Stimulated activated naive CD8-positive, alpha-beta T cell treated with anti-CD3 and anti-CD28 coated beads, Interleukin-15, Interleukin-2, amounts not matched to agents 100 ng/mL and 50 ng/mL, for 24 hours (primary cell): ENCODE data around the gene RNF157.
A peak's percentile ranks its signal among the peaks of the same experiment; 100 is the strongest.

Experiments
- H3K27ac Mint-ChIP-seq: one replicate; pipeline ENCODE4 v1.8.0; 2021; ENCODE audit warnings: mild to moderate bottlenecking, mixed read lengths
- H3K27me3 Mint-ChIP-seq: one replicate; pipeline ENCODE4 v1.8.0; 2021; ENCODE audit warnings: mixed read lengths
- H3K36me3 Mint-ChIP-seq: one replicate; pipeline ENCODE4 v1.8.0; 2021; ENCODE audit warnings: low read depth, mixed read lengths
- H3K4me1 Mint-ChIP-seq: one replicate; pipeline ENCODE4 v1.8.0; 2021; ENCODE audit warnings: low read depth, mixed read lengths
- H3K4me3 Mint-ChIP-seq: one replicate; pipeline ENCODE4 v1.8.0; 2021; ENCODE audit warnings: mild to moderate bottlenecking, mixed read lengths
- H3K9me3 Mint-ChIP-seq: one replicate; pipeline ENCODE4 v1.8.0; 2021; ENCODE audit warnings: mixed read lengths

Gene RNF157

GRCh38 chr17:76122431-76123190 lies 117.7 kb downstream of the RNF157 start:
- Mint-ChIP-seq H3K36me3 (no peaks in the 10 kb centered on the region), H3K27ac (peak overlapping the region; percentile 68), H3K27me3 (no peaks in the 10 kb centered on the region), H3K9me3 (no peaks in the 10 kb centered on the region), H3K4me1 (peaks cover 20% of the 10 kb centered on the region), H3K4me3 (no peak overlapping the region)

- H3K9me3 Mint-ChIP-seq, result no peaks in the 10 kb centered on the region
- peaks cover 16% of the 10 kb centered on the region for H3K4me1 Mint-ChIP-seq
- H3K27me3 Mint-ChIP-seq, result no peaks in the 10 kb centered on the region
- no peak overlapping the region for H3K4me3 Mint-ChIP-seq
- H3K27ac Mint-ChIP-seq, result peak overlapping the region; percentile 66
- H3K36me3 Mint-ChIP-seq, result no peaks in the 10 kb centered on the region
These were observed 118.3 kb downstream of the RNF157 start for GRCh38 chr17:76121932-76122430.

- H3K27me3 Mint-ChIP-seq, result no peaks in the 10 kb centered on the region
- no peaks in the 10 kb centered on the region for H3K9me3 Mint-ChIP-seq
- H3K4me3 Mint-ChIP-seq, result no peak overlapping the region
- H3K36me3 Mint-ChIP-seq, result no peaks in the 10 kb centered on the region
- H3K4me1 Mint-ChIP-seq, result peaks cover 10% of the 10 kb centered on the region
- H3K27ac Mint-ChIP-seq, result no peak overlapping the region
These were observed 119.7 kb downstream of the RNF157 start for GRCh38 chr17:76120658-76121008.

- Mint-ChIP-seq H3K27ac (no peak overlapping the region), H3K36me3 (no peaks in the 10 kb centered on the region), H3K4me3 (no peak overlapping the region), H3K9me3 (no peaks in the 10 kb centered on the region), H3K4me1 (peaks cover 10% of the 10 kb centered on the region), H3K27me3 (no peaks in the 10 kb centered on the region)
These were observed 120.6 kb downstream of the RNF157 start for GRCh38 chr17:76119409-76120371.

GRCh38 chr17:76115138-76115754 lies 125.0 kb downstream of the RNF157 start:
- Mint-ChIP-seq H3K36me3 (no peaks in the 10 kb centered on the region), H3K4me3 (no peak overlapping the region), H3K27ac (no peak overlapping the region), H3K27me3 (no peaks in the 10 kb centered on the region), H3K9me3 (no peaks in the 10 kb centered on the region), H3K4me1 (no peaks in the 10 kb centered on the region)

GRCh38 chr17:76111956-76112355 lies 128.3 kb downstream of the RNF157 start:
- Mint-ChIP-seq H3K4me3 (no peak overlapping the region), H3K36me3 (no peaks in the 10 kb centered on the region), H3K9me3 (no peaks in the 10 kb centered on the region), H3K27me3 (no peaks in the 10 kb centered on the region), H3K4me1 (no peaks in the 10 kb centered on the region), H3K27ac (no peak overlapping the region)

- Mint-ChIP-seq H3K9me3 (no peaks in the 10 kb centered on the region), H3K27me3 (no peaks in the 10 kb centered on the region), H3K4me3 (no peak overlapping the region), H3K36me3 (no peaks in the 10 kb centered on the region), H3K4me1 (peaks cover 18% of the 10 kb centered on the region), H3K27ac (no peak overlapping the region)
These were observed 132.8 kb downstream of the RNF157 start for GRCh38 chr17:76107509-76107908.

GRCh38 chr17:76106703-76107102 lies 133.6 kb downstream of the RNF157 start:
- Mint-ChIP-seq H3K4me3 (no peak overlapping the region), H3K27me3 (no peaks in the 10 kb centered on the region), H3K9me3 (no peaks in the 10 kb centered on the region), H3K4me1 (peaks cover 23% of the 10 kb centered on the region), H3K27ac (no peak overlapping the region), H3K36me3 (peaks cover 1% of the 10 kb centered on the region)

- H3K9me3 Mint-ChIP-seq, result no peaks in the 10 kb centered on the region
- H3K4me1 Mint-ChIP-seq, result peaks cover 33% of the 10 kb centered on the region
- no peaks in the 10 kb centered on the region for H3K27me3 Mint-ChIP-seq
- peak overlapping the region; percentile 95 for H3K27ac Mint-ChIP-seq
- H3K36me3 Mint-ChIP-seq, result peaks cover 12% of the 10 kb centered on the region
- H3K4me3 Mint-ChIP-seq, result peak overlapping the region; percentile 97
These were observed 135.4 kb downstream of the RNF157 start for GRCh38 chr17:76104896-76105231.

- Mint-ChIP-seq H3K27ac (peak overlapping the region; percentile 95), H3K36me3 (peaks cover 17% of the 10 kb centered on the region), H3K27me3 (no peaks in the 10 kb centered on the region), H3K4me3 (peak overlapping the region; percentile 97), H3K9me3 (no peaks in the 10 kb centered on the region), H3K4me1 (peaks cover 34% of the 10 kb centered on the region)
These were observed 136.0 kb downstream of the RNF157 start for GRCh38 chr17:76104140-76104895.

- Mint-ChIP-seq H3K9me3 (no peaks in the 10 kb centered on the region), H3K27ac (peak within 1 kb of the TSS; percentile 95), H3K36me3 (peaks cover 23% of the 10 kb centered on the region), H3K27me3 (no peaks in the 10 kb centered on the region), H3K4me3 (peak within 1 kb of the TSS; percentile 97), H3K4me1 (peaks cover 34% of the 10 kb centered on the region)
These were observed 136.8 kb downstream of the RNF157 start, which contains the start of gene EXOC7 for GRCh38 chr17:76103274-76104139. Gene EXOC7 (minus strand): TSS chr17:76103787. CDS start chr17:76103692, 95 bp downstream.

- Mint-ChIP-seq H3K36me3 (peaks cover 25% of the 10 kb centered on the region), H3K4me1 (peaks cover 34% of the 10 kb centered on the region), H3K4me3 (peak overlapping the region; percentile 97), H3K27ac (peak overlapping the region; percentile 95), H3K9me3 (no peaks in the 10 kb centered on the region), H3K27me3 (no peaks in the 10 kb centered on the region)
These were observed 137.4 kb downstream of the RNF157 start for GRCh38 chr17:76102944-76103273.

- H3K4me3 Mint-ChIP-seq, result no peak overlapping the region
- no peak overlapping the region for H3K27ac Mint-ChIP-seq
- peaks cover 49% of the 10 kb centered on the region for H3K36me3 Mint-ChIP-seq
- H3K4me1 Mint-ChIP-seq, result peaks cover 23% of the 10 kb centered on the region
- no peaks in the 10 kb centered on the region for H3K27me3 Mint-ChIP-seq
- H3K9me3 Mint-ChIP-seq, result no peaks in the 10 kb centered on the region
These were observed 142.5 kb downstream of the RNF157 start for GRCh38 chr17:76097716-76098295.
